ENCODE data around the gene NKAIN1.

DNA sequence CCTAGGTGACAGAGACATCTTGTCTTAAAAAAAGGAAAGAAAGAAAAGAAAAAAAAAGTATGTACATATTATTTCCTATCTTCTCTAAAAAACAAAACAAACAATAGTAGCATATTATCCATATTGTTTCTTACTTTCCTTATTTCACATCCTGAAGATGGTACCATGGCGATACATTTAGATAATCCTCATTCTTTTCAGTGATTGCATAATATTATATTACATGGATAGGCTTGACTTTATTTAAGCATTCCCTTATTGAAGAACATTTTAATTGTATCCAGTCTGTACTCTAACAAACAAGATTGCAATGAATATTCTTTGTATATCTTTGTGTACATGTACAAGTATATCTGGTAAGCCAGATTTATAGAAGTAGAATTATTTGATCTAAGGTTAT lies 91.3 kb downstream of the NKAIN1 start:
- TF ChIP-seq, protein P1, sequence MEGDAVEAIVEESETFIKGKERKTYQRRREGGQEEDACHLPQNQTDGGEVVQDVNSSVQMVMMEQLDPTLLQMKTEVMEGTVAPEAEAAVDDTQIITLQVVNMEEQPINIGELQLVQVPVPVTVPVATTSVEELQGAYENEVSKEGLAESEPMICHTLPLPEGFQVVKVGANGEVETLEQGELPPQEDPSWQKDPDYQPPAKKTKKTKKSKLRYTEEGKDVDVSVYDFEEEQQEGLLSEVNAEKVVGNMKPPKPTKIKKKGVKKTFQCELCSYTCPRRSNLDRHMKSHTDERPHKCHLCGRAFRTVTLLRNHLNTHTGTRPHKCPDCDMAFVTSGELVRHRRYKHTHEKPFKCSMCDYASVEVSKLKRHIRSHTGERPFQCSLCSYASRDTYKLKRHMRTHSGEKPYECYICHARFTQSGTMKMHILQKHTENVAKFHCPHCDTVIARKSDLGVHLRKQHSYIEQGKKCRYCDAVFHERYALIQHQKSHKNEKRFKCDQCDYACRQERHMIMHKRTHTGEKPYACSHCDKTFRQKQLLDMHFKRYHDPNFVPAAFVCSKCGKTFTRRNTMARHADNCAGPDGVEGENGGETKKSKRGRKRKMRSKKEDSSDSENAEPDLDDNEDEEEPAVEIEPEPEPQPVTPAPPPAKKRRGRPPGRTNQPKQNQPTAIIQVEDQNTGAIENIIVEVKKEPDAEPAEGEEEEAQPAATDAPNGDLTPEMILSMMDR (IDR thresholded peaks at IDR 0.05 in 8 of 11, conservative IDR thresholded peaks at IDR 0.05 in 3 of 11), result no peak
- TF ChIP-seq POLR2AphosphoS5 (IDR thresholded peaks at IDR 0.05), result no peak
